ENCODE measurements around the gene KPNA6. TPM values are rescaled to one million over a fixed set of nuclear protein-coding genes. Genes with fewer than 3 reads are reported as not detected.

KPNA6 gene
- total RNA-seq, 1 experiment from 2014 or later = 116 TPM

- H3K4me3 ChIP-seq (ENCODE audit: low read depth in 2 of 2, low read length in 2 of 2) = no peak overlapping the region
- H3K4me1 ChIP-seq (ENCODE audit: control insufficient read depth, insufficient read depth, low read length) = peaks cover 14% of the 10 kb centered on the region
These were observed 33.0 kb upstream of the KPNA6 start for GRCh38 chr1:32074841-32075240.

GRCh38 chr1:32077451-32077850 is 30.4 kb upstream of the KPNA6 start:
- ATAC-seq = no peak
- H3K4me3 ChIP-seq (ENCODE audit: low read depth in 2 of 2, low read length in 2 of 2) = no peak overlapping the region
- DNase-seq (ENCODE audit: low read depth, low spot score) = no peak
- H3K36me3 ChIP-seq (ENCODE audit: control insufficient read depth, insufficient read depth, low read length) = peaks cover 12% of the 10 kb centered on the region
- no peaks in the 10 kb centered on the region for H3K9me3 ChIP-seq (ENCODE audit: control insufficient read depth, insufficient read depth, low read depth, low read length)
- no peak for TF ChIP-seq SIN3A (IDR thresholded peaks at IDR 0.05; ENCODE audit: borderline replicate concordance, insufficient read depth, low read depth, low read length)
- no peak for TF ChIP-seq POLR2AphosphoS5 (IDR thresholded peaks at IDR 0.05; ENCODE audit: low read depth, low read length)
- no peak for TF ChIP-seq TCF7L2 (IDR thresholded peaks at IDR 0.05; ENCODE audit: low read depth, low read length)
- TF ChIP-seq REST (IDR thresholded peaks at IDR 0.05; ENCODE audit: insufficient read depth in 1 of 2, low read depth in 2 of 2, low read length in 1 of 2) = no peak
- CTCF ChIA-PET = no interaction called here
- no peaks in the 10 kb centered on the region for H3K27me3 ChIP-seq (ENCODE audit: control insufficient read depth, insufficient read depth, low read length)
- POLR2A ChIA-PET = no interaction called here
- no peak overlapping the region for H3K27ac ChIP-seq (ENCODE audit: low read length)
- intact Hi-C loops (cut with micrococcal nuclease; ENCODE audit: unreplicated experiment) (no loop called here), in situ Hi-C loops (cut with HindIII; ENCODE audit: low pct_unique_long_range_greater_than_20kb, low sequenced_read_pairs) (no loop called here)
- 0 out of 2 replicates have a peak, but pooled peaks cover 6% of the 10 kb centered on the region for H3K4me1 ChIP-seq (ENCODE audit: control insufficient read depth, insufficient read depth, low read length)
- no TSS peak for BruUV-seq (replicated peaks)

More at GRCh38 chr1:32074841-32075240, 33.0 kb upstream of the KPNA6 start:
- Histone ChIP-seq H3K9me3 (ENCODE audit: control insufficient read depth, insufficient read depth, low read depth, low read length) (no peaks in the 10 kb centered on the region), H3K27me3 (ENCODE audit: control insufficient read depth, insufficient read depth, low read length) (no peaks in the 10 kb centered on the region), H3K27ac (ENCODE audit: low read length) (no peak overlapping the region), H3K36me3 (ENCODE audit: control insufficient read depth, insufficient read depth, low read length) (peaks cover 8% of the 10 kb centered on the region)
- ChIA-PET POLR2A (interaction anchor here (0.5 to 0.9 kb wide), 2 partner anchors 14 to 59 kb away, joined by 7 to 8 read pairs; no protein-coding TSS in a partner anchor), CTCF (interaction anchor here (0.6 kb wide), 1 partner anchor 34 kb away, joined by 4 read pairs; no protein-coding TSS in a partner anchor)
- ATAC-seq (no peak), DNase-seq (ENCODE audit: low read depth, low spot score) (no peak)
- no peak for TF ChIP-seq REST (IDR thresholded peaks at IDR 0.05; ENCODE audit: insufficient read depth in 1 of 2, low read depth in 2 of 2, low read length in 1 of 2)
- TF ChIP-seq SIN3A (IDR thresholded peaks at IDR 0.05; ENCODE audit: borderline replicate concordance, insufficient read depth, low read depth, low read length) = no peak
- TF ChIP-seq, protein P1, sequence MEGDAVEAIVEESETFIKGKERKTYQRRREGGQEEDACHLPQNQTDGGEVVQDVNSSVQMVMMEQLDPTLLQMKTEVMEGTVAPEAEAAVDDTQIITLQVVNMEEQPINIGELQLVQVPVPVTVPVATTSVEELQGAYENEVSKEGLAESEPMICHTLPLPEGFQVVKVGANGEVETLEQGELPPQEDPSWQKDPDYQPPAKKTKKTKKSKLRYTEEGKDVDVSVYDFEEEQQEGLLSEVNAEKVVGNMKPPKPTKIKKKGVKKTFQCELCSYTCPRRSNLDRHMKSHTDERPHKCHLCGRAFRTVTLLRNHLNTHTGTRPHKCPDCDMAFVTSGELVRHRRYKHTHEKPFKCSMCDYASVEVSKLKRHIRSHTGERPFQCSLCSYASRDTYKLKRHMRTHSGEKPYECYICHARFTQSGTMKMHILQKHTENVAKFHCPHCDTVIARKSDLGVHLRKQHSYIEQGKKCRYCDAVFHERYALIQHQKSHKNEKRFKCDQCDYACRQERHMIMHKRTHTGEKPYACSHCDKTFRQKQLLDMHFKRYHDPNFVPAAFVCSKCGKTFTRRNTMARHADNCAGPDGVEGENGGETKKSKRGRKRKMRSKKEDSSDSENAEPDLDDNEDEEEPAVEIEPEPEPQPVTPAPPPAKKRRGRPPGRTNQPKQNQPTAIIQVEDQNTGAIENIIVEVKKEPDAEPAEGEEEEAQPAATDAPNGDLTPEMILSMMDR (IDR thresholded peaks at IDR 0.05) = no peak
- TF ChIP-seq TCF7L2 (IDR thresholded peaks at IDR 0.05; ENCODE audit: low read depth, low read length) = no peak
- TF ChIP-seq POLR2AphosphoS5 (IDR thresholded peaks at IDR 0.05; ENCODE audit: low read depth, low read length) = no peak
- BruUV-seq (replicated peaks) = no TSS peak
- intact Hi-C loops (cut with micrococcal nuclease; ENCODE audit: unreplicated experiment) = no loop called here
- in situ Hi-C loops (cut with HindIII; ENCODE audit: low pct_unique_long_range_greater_than_20kb, low sequenced_read_pairs) = no loop called here

All from Panc1 (cell line).